DND-41 (cell line): Measurements from ENCODE around the gene PPP1R13B.
"Not testable (repeated sequence)": the region's sequence is repeated elsewhere in the genome, so short reads cannot be mapped to it uniquely, and the experiment has no call there.

Experiments
- ATAC-seq: fragments of 200-7000 bp; cut with Tn5 transposase; 3 replicates; pipeline ENCODE4 v1.9.1; 2021; ENCODE audit warnings: low read depth; ENCODE audit not compliant: insufficient read depth
- DNase-seq: peaks from one replicate; pipeline ENCODE4 v3.0.0-alpha.2; 2020
- H2AFZ ChIP-seq: 2 replicates; pipeline ENCODE4 v1.6.0; 2012; ENCODE audit warnings: low read depth, low read length
- H3K27ac ChIP-seq: 2 replicates; pipeline ENCODE4 v1.5.1; 2012; ENCODE audit warnings: low read length, inconsistent platforms
- H3K27me3 ChIP-seq: fragments of 200-600 bp; sonication (generic); 2 replicates; pipeline ENCODE4 v1.6.0; 2012; ENCODE audit warnings: low read length, mild to moderate bottlenecking, inconsistent platforms; ENCODE audit not compliant: insufficient read depth, poor library complexity
- H3K36me3 ChIP-seq: 2 replicates; pipeline ENCODE4 v1.5.1; 2012; ENCODE audit warnings: low read length, inconsistent platforms; ENCODE audit not compliant: insufficient read depth
- H3K4me1 ChIP-seq: 2 replicates; pipeline ENCODE4 v1.5.1; 2012; ENCODE audit warnings: mild to moderate bottlenecking, low read length; ENCODE audit not compliant: insufficient read depth
- H3K4me2 ChIP-seq: 2 replicates; pipeline ENCODE4 v1.6.0; 2012; ENCODE audit warnings: mild to moderate bottlenecking, moderate library complexity, low read length, inconsistent platforms; ENCODE audit not compliant: insufficient read depth
- H3K4me3 ChIP-seq, 2 experiments: fragments of 200-600 bp in 1 of 2; shearing (Covaris generic) in 1 of 2; 2 replicates each; pipeline ENCODE4 v1.5.1; 2012 to 2016; ENCODE audit warnings: inconsistent platforms in 2 of 2, low read length in 2 of 2, mild to moderate bottlenecking in 2 of 2, low read depth in 1 of 2, moderate library complexity in 1 of 2
- H3K79me2 ChIP-seq: 2 replicates; pipeline ENCODE4 v1.6.0; 2012; ENCODE audit warnings: low read length, inconsistent platforms; ENCODE audit not compliant: insufficient read depth
- H3K9ac ChIP-seq: 2 replicates; pipeline ENCODE4 v1.6.0; 2012; ENCODE audit warnings: low read depth, mild to moderate bottlenecking, inconsistent platforms, low read length, moderate library complexity
- H3K9me3 ChIP-seq: 2 replicates; pipeline ENCODE4 v1.5.1; 2012; ENCODE audit warnings: low read length, moderate library complexity, mild to moderate bottlenecking, inconsistent platforms; ENCODE audit not compliant: insufficient read depth, severe bottlenecking
- H4K20me1 ChIP-seq: 2 replicates; pipeline ENCODE4 v1.6.0; 2012; ENCODE audit warnings: low read length; ENCODE audit not compliant: insufficient read depth
- EZH2 ChIP-seq: IDR thresholded peaks from 3 replicates; pipeline ENCODE4 v1.6.1; 2012; ENCODE audit warnings: borderline replicate concordance, low read depth, mild to moderate bottlenecking, moderate library complexity, low read length, inconsistent platforms; ENCODE audit not compliant: severe bottlenecking
- TF ChIP-seq, protein P1 (sequence below): IDR thresholded peaks from 2 replicates; pipeline ENCODE4 v1.5.1; 2012; ENCODE audit warnings: borderline replicate concordance, low read length, moderate library complexity, mild to moderate bottlenecking; ENCODE audit not compliant: poor library complexity, severe bottlenecking; ENCODE audit errors: extremely low read depth

PPP1R13B gene

DNA sequence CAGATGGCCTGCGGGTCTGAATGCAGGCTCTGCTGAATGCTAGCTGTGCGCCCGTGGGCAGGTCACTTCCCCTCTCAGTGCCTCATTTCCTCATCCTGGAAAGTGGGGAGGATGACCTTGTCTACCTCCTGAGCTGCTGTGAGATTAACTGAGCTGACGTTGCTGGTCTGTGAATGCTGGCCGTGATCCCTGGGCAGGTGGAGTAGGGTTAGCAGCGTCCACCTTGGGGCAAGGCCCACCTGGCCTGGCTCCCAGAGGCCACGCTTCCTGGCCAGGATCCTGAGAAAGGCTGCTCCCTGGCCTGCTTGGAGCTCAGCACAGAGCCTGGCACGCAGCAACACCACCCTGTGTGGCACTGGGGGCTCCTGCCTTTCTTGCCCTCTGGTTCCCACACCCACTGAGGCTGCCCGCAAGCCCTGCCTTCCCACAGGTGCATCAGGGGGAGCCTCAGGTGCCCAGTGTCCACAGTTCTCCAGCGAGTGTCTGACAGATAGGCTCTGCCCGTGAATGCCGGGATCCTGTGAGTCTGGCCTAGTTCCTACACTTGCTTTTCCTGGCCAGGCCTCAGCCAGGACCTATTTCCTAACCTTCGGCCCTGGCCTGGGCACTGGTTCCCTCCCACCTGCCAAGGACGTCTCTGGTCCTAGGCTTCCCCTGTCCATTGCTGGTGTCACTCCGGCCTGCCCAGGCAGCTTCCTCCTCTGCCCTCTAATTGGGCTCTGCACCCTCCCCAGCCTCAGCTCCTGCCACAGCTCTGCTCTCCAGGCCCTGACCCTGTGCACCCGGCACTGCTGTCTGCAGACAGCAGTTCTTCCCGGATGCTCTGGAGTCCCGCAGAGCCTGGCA, 43.7 kb upstream of the PPP1R13B start:
- DNase-seq, result no peak
- Histone ChIP-seq H3K4me1 (no peaks in the 10 kb centered on the region), H2AFZ (no peak overlapping the region), H3K9ac (no peak overlapping the region), H3K4me2 (no peak overlapping the region), H3K79me2 (no peaks in the 10 kb centered on the region), H3K27ac (no peak overlapping the region), H4K20me1 (no peaks in the 10 kb centered on the region), H3K4me3 (no peak overlapping the region), H3K27me3 (no peaks in the 10 kb centered on the region), H3K9me3 (no peaks in the 10 kb centered on the region), H3K36me3 (no peaks in the 10 kb centered on the region)
- no peak for ATAC-seq
- TF ChIP-seq EZH2, result no peak
- TF ChIP-seq, protein P1, sequence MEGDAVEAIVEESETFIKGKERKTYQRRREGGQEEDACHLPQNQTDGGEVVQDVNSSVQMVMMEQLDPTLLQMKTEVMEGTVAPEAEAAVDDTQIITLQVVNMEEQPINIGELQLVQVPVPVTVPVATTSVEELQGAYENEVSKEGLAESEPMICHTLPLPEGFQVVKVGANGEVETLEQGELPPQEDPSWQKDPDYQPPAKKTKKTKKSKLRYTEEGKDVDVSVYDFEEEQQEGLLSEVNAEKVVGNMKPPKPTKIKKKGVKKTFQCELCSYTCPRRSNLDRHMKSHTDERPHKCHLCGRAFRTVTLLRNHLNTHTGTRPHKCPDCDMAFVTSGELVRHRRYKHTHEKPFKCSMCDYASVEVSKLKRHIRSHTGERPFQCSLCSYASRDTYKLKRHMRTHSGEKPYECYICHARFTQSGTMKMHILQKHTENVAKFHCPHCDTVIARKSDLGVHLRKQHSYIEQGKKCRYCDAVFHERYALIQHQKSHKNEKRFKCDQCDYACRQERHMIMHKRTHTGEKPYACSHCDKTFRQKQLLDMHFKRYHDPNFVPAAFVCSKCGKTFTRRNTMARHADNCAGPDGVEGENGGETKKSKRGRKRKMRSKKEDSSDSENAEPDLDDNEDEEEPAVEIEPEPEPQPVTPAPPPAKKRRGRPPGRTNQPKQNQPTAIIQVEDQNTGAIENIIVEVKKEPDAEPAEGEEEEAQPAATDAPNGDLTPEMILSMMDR, result no peak

DNA sequence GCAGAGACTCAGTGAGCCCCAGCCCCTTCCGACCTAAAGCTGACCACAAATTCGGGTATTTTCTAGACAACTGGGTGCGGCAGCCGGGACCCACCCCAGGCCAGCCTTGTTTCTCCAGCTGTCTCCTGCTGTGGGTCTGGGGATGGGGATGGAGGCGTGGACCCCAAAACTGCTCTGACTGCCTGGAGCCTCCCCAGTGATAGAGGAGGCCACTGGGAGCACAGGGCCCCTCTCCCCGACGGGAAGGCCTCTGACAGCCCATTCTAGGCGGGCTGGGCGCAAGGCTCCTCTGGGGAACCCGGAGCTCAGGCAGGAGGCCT, 42.6 kb upstream of the PPP1R13B start:
- no peak overlapping the region for H2AFZ ChIP-seq
- TF ChIP-seq, protein P1, result no peak
- TF ChIP-seq EZH2, result no peak
- H3K79me2 ChIP-seq, result no peaks in the 10 kb centered on the region
- H3K9me3 ChIP-seq, result no peaks in the 10 kb centered on the region
- no peak overlapping the region for H3K4me3 ChIP-seq
- ATAC-seq (no peak), DNase-seq (no peak)
- peaks cover 4% of the 10 kb centered on the region; the same call in 1 of the 2 replicates for H4K20me1 ChIP-seq
- no peak overlapping the region for H3K27ac ChIP-seq
- H3K4me2 ChIP-seq, result no peak overlapping the region
- H3K27me3 ChIP-seq, result no peaks in the 10 kb centered on the region
- no peaks in the 10 kb centered on the region for H3K4me1 ChIP-seq
- H3K9ac ChIP-seq, result no peak overlapping the region
- no peaks in the 10 kb centered on the region for H3K36me3 ChIP-seq

- ATAC-seq, result no peak
- TF ChIP-seq, protein P1, result no peak
- no peak for TF ChIP-seq EZH2
Measured at GRCh38 chr14:103889313-103890051, 42.1 kb upstream of the PPP1R13B start.

DNA sequence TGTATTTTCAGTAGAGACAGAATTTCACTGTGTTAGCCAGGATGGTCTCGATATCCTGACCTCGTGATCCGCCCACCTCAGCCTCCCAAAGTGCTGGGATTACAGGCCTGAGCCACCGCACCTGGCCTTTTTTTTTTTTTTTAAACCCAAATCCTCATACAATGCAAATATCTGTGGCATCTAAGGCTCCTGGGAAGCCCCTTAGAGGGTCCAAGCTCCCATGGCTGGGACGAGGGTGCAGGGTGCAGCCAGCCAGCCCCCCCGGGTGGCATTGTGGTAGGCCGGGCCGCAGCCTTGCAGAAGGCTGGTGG, 41.6 kb upstream of the PPP1R13B start:
- not testable (repeated sequence) for H3K4me2 ChIP-seq, H3K79me2 ChIP-seq

More at GRCh38 chr14:103889313-103890051, 42.1 kb upstream of the PPP1R13B start:
- Histone ChIP-seq H4K20me1 (peaks cover 4% of the 10 kb centered on the region; the same call in 1 of the 2 replicates), H3K9ac (no peak overlapping the region), H3K9me3 (no peaks in the 10 kb centered on the region), H2AFZ (no peak overlapping the region), H3K4me1 (no peaks in the 10 kb centered on the region), H3K4me3 (no peak overlapping the region), H3K27me3 (no peaks in the 10 kb centered on the region), H3K79me2 (no peaks in the 10 kb centered on the region), H3K4me2 (no peak overlapping the region), H3K36me3 (no peaks in the 10 kb centered on the region), H3K27ac (no peak overlapping the region)
- DNase-seq, result no peak

More for the DNA sequence above, 41.6 kb upstream of the PPP1R13B start:
- H3K9me3 ChIP-seq, DNase-seq, H4K20me1 ChIP-seq, H3K36me3 ChIP-seq, H3K27ac ChIP-seq, H3K4me3 ChIP-seq, H3K4me1 ChIP-seq, H3K9ac ChIP-seq, ATAC-seq, H3K27me3 ChIP-seq, H2AFZ ChIP-seq: not testable (repeated sequence)
